BJ (cell line): ENCODE data around the gene TRPM8. TPM values are rescaled to one million over a fixed set of nuclear protein-coding genes. Genes with fewer than 3 reads are reported as not detected.

Source experiments
- CTCF ChIA-PET: fragments of 350-600 bp; formaldehyde crosslinking; extraction: SDS; loops from one replicate; lab custom pipeline; 2021; ENCODE audit warnings: antibody characterized with exemption, inconsistent platforms; lab: Yijun Ruan, JAX
- POLR2A ChIA-PET: fragments of 300-600 bp; sonication (Branson Sonifier 250); formaldehyde crosslinking; extraction: SDS; loops from one replicate; lab custom pipeline; 2021; ENCODE audit warnings: antibody characterized with exemption; lab: Charles Lee
- DNase-seq: peaks from one replicate; pipeline ENCODE4 v3.0.0-alpha.2; 2011; ENCODE audit warnings: low read depth
- H3K27me3 ChIP-seq: 2 replicates; pipeline ENCODE4 v1.6.0; 2011; ENCODE audit warnings: low read length; ENCODE audit not compliant: control insufficient read depth, insufficient read depth
- H3K36me3 ChIP-seq: 2 replicates; pipeline ENCODE4 v1.5.1; 2011; ENCODE audit warnings: low read length; ENCODE audit not compliant: control insufficient read depth, insufficient read depth
- H3K4me3 ChIP-seq: 2 replicates; pipeline ENCODE4 v1.5.1; 2011; ENCODE audit warnings: low read depth, mild to moderate bottlenecking, control low read depth, low read length
- polyA plus RNA-seq: library from polyadenylated mRNA; depleted of rRNA; stranded (reverse); fragments of >200 nt; gene quantifications from 2 replicates; pipeline ENCODE4 v1.2.3, GENCODE V29; 2011
- TF ChIP-seq, protein P1 (sequence below): IDR thresholded peaks from 2 replicates; pipeline ENCODE4 v1.5.1; 2011; ENCODE audit warnings: low read depth, mild to moderate bottlenecking, control low read depth, inconsistent platforms, low read length, moderate library complexity; ENCODE audit not compliant: insufficient read depth

Gene TRPM8
- polyA plus RNA-seq, 1 experiment, result not detected

DNA sequence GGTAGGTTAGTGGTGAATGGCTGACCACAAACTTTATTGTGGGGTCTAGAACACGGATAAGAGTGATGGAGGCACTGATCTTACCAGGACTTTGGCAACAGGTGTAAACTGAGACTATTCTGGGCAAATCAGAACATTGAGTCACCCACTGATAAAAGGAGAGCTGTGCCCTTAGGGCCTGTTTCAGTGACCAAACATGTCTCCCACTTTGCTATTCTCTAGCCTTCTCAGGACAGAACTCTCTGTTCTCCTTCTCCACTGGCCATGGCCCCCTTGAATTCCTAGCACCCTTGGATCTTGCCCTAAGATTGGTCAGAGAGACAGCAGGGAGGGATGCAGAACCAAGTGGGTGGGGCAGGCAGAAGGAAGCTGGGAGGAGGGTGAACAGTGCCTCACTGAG lies 18.3 kb downstream of the TRPM8 start:
- CTCF ChIA-PET, result interaction anchor here (1.5 kb wide), 1 partner anchor 10 kb away, joined by 4 read pairs; no protein-coding TSS in a partner anchor
- peaks cover 3% of the 10 kb centered on the region for H3K27me3 ChIP-seq
- POLR2A ChIA-PET, result no interaction called here

DNA sequence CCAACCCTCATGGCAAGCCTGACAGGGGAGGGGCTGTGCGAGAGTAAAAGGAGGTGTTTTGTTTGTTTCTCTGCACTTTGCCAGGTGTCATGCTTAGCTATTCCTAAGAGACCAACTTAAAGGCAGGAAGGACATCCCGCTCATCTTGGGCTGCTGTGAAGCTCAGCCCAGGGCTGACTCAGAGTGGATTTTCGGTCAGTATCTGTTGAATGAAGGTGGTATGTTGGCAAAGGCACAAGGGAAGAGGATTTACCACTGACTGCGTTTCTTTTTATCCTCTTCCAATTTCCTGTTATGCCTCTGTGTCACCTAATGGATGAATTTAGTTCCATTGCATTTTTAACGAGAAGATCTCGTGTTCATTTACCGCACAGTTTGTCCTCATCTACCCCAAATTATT lies 18.9 kb downstream of the TRPM8 start:
- ChIA-PET CTCF (interaction anchor here (1.5 kb wide), 1 partner anchor 9 kb away, joined by 4 read pairs; no protein-coding TSS in a partner anchor), POLR2A (no interaction called here)
- Histone ChIP-seq H3K27me3 (peaks cover 3% of the 10 kb centered on the region), H3K36me3 (no peaks in the 10 kb centered on the region), H3K4me3 (no peak overlapping the region)
- DNase-seq, result no peak
- TF ChIP-seq, protein P1, sequence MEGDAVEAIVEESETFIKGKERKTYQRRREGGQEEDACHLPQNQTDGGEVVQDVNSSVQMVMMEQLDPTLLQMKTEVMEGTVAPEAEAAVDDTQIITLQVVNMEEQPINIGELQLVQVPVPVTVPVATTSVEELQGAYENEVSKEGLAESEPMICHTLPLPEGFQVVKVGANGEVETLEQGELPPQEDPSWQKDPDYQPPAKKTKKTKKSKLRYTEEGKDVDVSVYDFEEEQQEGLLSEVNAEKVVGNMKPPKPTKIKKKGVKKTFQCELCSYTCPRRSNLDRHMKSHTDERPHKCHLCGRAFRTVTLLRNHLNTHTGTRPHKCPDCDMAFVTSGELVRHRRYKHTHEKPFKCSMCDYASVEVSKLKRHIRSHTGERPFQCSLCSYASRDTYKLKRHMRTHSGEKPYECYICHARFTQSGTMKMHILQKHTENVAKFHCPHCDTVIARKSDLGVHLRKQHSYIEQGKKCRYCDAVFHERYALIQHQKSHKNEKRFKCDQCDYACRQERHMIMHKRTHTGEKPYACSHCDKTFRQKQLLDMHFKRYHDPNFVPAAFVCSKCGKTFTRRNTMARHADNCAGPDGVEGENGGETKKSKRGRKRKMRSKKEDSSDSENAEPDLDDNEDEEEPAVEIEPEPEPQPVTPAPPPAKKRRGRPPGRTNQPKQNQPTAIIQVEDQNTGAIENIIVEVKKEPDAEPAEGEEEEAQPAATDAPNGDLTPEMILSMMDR, result no peak

More for the DNA sequence above, 18.3 kb downstream of the TRPM8 start:
- DNase-seq, result no peak
- H3K4me3 ChIP-seq, result no peak overlapping the region
- H3K36me3 ChIP-seq, result no peaks in the 10 kb centered on the region
- TF ChIP-seq, protein P1, result no peak

DNA sequence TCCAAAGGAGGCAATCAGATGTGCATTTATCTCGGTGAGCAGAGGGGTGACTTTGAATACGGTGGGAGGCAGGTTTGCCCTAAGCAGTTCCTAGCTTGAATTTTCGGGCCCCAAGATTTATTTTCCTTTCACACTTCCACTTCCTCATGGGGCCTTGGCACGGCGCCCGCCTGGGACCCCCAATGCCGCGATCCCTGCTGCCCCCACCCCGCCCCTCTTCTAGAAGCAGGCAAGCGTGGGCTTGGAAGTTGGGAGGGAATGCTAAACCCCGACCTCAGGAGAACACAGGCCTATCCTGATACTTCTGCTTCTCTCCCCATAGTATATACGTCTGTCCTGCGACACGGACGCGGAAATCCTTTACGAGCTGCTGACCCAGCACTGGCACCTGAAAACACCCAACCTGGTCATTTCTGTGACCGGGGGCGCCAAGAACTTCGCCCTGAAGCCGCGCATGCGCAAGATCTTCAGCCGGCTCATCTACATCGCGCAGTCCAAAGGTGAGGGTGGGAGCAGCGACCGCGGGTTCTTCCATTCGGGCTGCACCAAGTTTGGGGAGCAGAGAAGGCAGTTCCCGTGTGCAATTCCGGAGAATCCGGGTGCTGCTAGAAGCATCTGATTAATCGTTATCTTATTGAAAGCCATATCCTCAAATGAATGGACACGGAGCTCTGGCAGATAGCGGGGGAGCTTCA lies 21.6 kb downstream of the TRPM8 start:
- TF ChIP-seq, protein P1, result no peak
- CTCF ChIA-PET, result no interaction called here
- Histone ChIP-seq H3K36me3 (no peaks in the 10 kb centered on the region), H3K4me3 (no peak overlapping the region), H3K27me3 (peaks cover 3% of the 10 kb centered on the region; the same call in 1 of the 2 replicates)
- POLR2A ChIA-PET, result no interaction called here
- DNase-seq, result no peak

DNA sequence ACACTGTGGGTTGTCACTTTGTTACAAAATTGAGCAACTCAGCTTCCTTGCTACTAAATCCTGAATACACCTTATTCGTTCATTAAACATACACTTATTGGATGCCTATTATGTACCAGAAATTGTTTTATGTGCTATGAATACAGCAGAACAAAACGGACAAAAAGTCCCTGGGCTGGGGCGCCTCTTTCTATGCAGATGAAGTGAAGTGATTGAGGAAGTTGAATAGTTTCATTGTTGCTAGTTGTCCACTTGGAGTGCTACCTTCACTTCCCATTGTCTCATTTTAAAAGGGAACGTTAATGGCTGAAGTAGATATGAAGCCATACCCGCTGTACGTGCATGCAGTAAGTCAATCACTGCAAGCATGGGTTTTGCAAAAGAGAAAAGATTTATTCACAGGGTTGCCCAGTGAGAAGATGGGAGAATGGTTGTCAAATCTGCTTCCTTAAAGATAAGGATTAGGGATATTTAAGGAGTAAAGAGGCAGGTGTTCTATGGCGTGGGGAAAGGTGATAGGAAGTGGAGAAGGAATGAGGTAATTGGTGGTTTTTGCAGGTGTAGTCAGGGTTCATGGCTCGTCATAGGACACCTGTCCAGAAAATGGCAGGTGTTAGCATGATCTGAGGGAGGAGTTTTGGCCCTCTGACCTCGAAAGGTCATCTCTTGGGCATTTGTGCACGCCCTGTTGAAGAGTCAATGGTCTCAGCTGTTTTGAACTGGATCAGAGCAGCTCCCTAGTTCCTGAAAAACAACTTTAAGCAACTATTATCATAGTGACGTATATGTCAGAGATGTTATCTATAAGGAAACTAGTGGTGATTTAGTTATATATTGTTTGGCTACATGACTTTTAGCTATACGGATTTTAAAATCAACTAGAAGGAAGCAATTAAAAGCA lies 23.5 kb downstream of the TRPM8 start:
- H3K27me3 ChIP-seq, result no peaks in the 10 kb centered on the region; the same call in 1 of the 2 replicates
- DNase-seq, result no peak
- H3K36me3 ChIP-seq, result no peaks in the 10 kb centered on the region
- TF ChIP-seq, protein P1, result no peak
- ChIA-PET POLR2A (no interaction called here), CTCF (no interaction called here)
- H3K4me3 ChIP-seq, result no peak overlapping the region

DNA sequence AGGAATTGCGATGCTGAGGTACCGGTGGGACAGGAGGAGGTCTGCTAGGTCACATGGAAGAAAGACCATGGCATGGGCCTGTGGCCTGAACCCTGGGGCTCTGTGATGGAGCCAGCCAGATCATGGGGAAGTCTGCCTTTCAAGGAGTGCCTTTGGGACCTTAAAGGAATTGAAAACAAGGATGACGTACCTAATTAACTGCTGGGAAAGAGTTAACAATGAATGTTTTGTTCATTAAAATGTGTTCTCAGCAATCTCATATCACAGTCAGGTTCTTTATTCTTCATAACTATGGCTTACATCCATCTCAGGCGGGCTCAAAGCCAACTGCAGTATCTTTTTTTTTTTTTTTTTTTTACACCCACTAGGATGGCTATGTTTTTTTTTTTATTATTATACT lies 25.6 kb downstream of the TRPM8 start:
- Histone ChIP-seq H3K27me3 (no peaks in the 10 kb centered on the region; the same call in 1 of the 2 replicates), H3K36me3 (no peaks in the 10 kb centered on the region), H3K4me3 (no peak overlapping the region)
- no peak for DNase-seq
- POLR2A ChIA-PET, result no interaction called here
- TF ChIP-seq, protein P1, result no peak
- CTCF ChIA-PET, result no interaction called here
